Measurements from ENCODE around the gene SVOPL. TPM values are rescaled to one million over a fixed set of nuclear protein-coding genes. Genes with fewer than 3 reads are reported as not detected.

The SVOPL gene
- total RNA-seq, 2 donors from 2014 or later: not detected

GRCh38 chr7:138668229-138668596 is 32.9 kb downstream of the SVOPL start:
- Mint-ChIP-seq H3K9me3 (peaks cover 0 to 7% of the 10 kb centered on the region in 2 donors), H3K36me3 (peaks cover 0 to 6% of the 10 kb centered on the region in 2 donors), H3K27ac (no peak overlapping the region)
- ATAC-seq: no peak
- DNase-seq (ENCODE audit: low spot score in 2 of 2): no peak

GRCh38 chr7:138667535-138668228 is 33.5 kb downstream of the SVOPL start:
- Mint-ChIP-seq H3K27ac (no peak overlapping the region), H3K9me3 (peaks cover 0 to 7% of the 10 kb centered on the region in 2 donors), H3K36me3 (peaks cover 0 to 6% of the 10 kb centered on the region in 2 donors)
- ATAC-seq (peak; percentile 55 to 64), DNase-seq (ENCODE audit: low spot score in 2 of 2) (no peak)

GRCh38 chr7:138666385-138666784 is 34.8 kb downstream of the SVOPL start:
- DNase-seq (ENCODE audit: low spot score in 2 of 2): no peak
- peaks cover 0 to 6% of the 10 kb centered on the region in 2 donors for H3K36me3 Mint-ChIP-seq
- ATAC-seq: no peak
- peaks cover 0 to 7% of the 10 kb centered on the region in 2 donors for H3K9me3 Mint-ChIP-seq
- H3K27ac Mint-ChIP-seq: no peak overlapping the region

- DNase-seq (ENCODE audit: low spot score in 2 of 2) (no peak), ATAC-seq (no peak)
- Mint-ChIP-seq H3K9me3 (peaks cover 0 to 7% of the 10 kb centered on the region in 2 donors), H3K36me3 (peaks cover 0 to 6% of the 10 kb centered on the region in 2 donors), H3K27ac (no peak overlapping the region)
Measured at GRCh38 chr7:138665669-138666140, 35.5 kb downstream of the SVOPL start.

- H3K27ac Mint-ChIP-seq: no peak overlapping the region
- ATAC-seq: no peak
- no peak for DNase-seq (ENCODE audit: low spot score in 2 of 2)
- H3K36me3 Mint-ChIP-seq: peaks cover 0 to 6% of the 10 kb centered on the region in 2 donors
- H3K9me3 Mint-ChIP-seq: peaks cover 0 to 7% of the 10 kb centered on the region in 2 donors
Measured at GRCh38 chr7:138665249-138665648, 35.9 kb downstream of the SVOPL start.

- Mint-ChIP-seq H3K36me3 (peaks cover 0 to 6% of the 10 kb centered on the region in 2 donors), H3K9me3 (peaks cover 0 to 7% of the 10 kb centered on the region in 2 donors), H3K27ac (peak overlapping the region in 1 of 2 donors; percentile 55)
- ATAC-seq: peak; percentile 18 to 46
- DNase-seq (ENCODE audit: low spot score in 2 of 2): no peak
Measured at GRCh38 chr7:138663725-138664710, 37.1 kb downstream of the SVOPL start.

GRCh38 chr7:138662991-138663320 is 38.2 kb downstream of the SVOPL start:
- no peak for ATAC-seq
- peaks cover 0 to 6% of the 10 kb centered on the region in 2 donors for H3K36me3 Mint-ChIP-seq

GRCh38 chr7:138662076-138662990 is 38.8 kb downstream of the SVOPL start:
- Mint-ChIP-seq H3K36me3 (peaks cover 0 to under 1% of the 10 kb centered on the region in 2 donors), H3K27ac (no peak overlapping the region), H3K9me3 (no peaks in the 10 kb centered on the region)
- no peak for DNase-seq (ENCODE audit: low spot score in 2 of 2)
- ATAC-seq: no peak

More at GRCh38 chr7:138662991-138663320, 38.2 kb downstream of the SVOPL start:
- Mint-ChIP-seq H3K27ac (no peak overlapping the region), H3K9me3 (peaks cover 0 to 2% of the 10 kb centered on the region in 2 donors)
- no peak for DNase-seq (ENCODE audit: low spot score in 2 of 2)

GRCh38 chr7:138661069-138661635 is 40.0 kb downstream of the SVOPL start:
- DNase-seq (ENCODE audit: low spot score in 2 of 2): no peak
- ATAC-seq: no peak
- Mint-ChIP-seq H3K9me3 (no peaks in the 10 kb centered on the region), H3K27ac (no peak overlapping the region), H3K36me3 (no peaks in the 10 kb centered on the region)

GRCh38 chr7:138658889-138659288 is 42.3 kb downstream of the SVOPL start:
- Mint-ChIP-seq H3K27ac (no peak overlapping the region), H3K9me3 (no peaks in the 10 kb centered on the region), H3K36me3 (no peaks in the 10 kb centered on the region)
- no peak for DNase-seq (ENCODE audit: low spot score in 2 of 2)
- no peak for ATAC-seq

- DNase-seq (ENCODE audit: low spot score in 2 of 2): no peak
- Mint-ChIP-seq H3K27ac (no peak overlapping the region), H3K36me3 (peaks cover 0 to 3% of the 10 kb centered on the region in 2 donors), H3K9me3 (no peaks in the 10 kb centered on the region)
- ATAC-seq: no peak
Measured at GRCh38 chr7:138657854-138658386, 43.2 kb downstream of the SVOPL start.

GRCh38 chr7:138656952-138657351 is 44.2 kb downstream of the SVOPL start:
- Mint-ChIP-seq H3K27ac (no peak overlapping the region), H3K9me3 (no peaks in the 10 kb centered on the region), H3K36me3 (peaks cover 0 to 4% of the 10 kb centered on the region in 2 donors)
- ATAC-seq (no peak), DNase-seq (ENCODE audit: low spot score in 2 of 2) (no peak)

- ATAC-seq: no peak
- Mint-ChIP-seq H3K27ac (no peak overlapping the region), H3K9me3 (no peaks in the 10 kb centered on the region), H3K36me3 (peaks cover 0 to 4% of the 10 kb centered on the region in 2 donors)
- no peak for DNase-seq (ENCODE audit: low spot score in 2 of 2)
Measured at GRCh38 chr7:138654616-138655015, 46.5 kb downstream of the SVOPL start.

- DNase-seq (ENCODE audit: low spot score in 2 of 2) (no peak), ATAC-seq (no peak)
- no peak overlapping the region for H3K27ac Mint-ChIP-seq
- H3K36me3 Mint-ChIP-seq: peaks cover 0 to 4% of the 10 kb centered on the region in 2 donors
- H3K9me3 Mint-ChIP-seq: peaks cover 0 to 4% of the 10 kb centered on the region in 2 donors
Measured at GRCh38 chr7:138649506-138649905, 51.7 kb downstream of the SVOPL start.

GRCh38 chr7:138645284-138645683 is 55.9 kb downstream of the SVOPL start:
- DNase-seq (ENCODE audit: low spot score in 2 of 2): no peak
- no peaks in the 10 kb centered on the region for H3K36me3 Mint-ChIP-seq
- H3K27ac Mint-ChIP-seq: no peak overlapping the region
- peaks cover 0 to 4% of the 10 kb centered on the region in 2 donors for H3K9me3 Mint-ChIP-seq
- ATAC-seq: no peak
